WTC11 (cell line): ENCODE data around the gene OR5W2. TPM values are rescaled to one million over a fixed set of nuclear protein-coding genes. Genes with fewer than 3 reads are reported as not detected.

Experiments
- ATAC-seq: fragments of 200-7000 bp; cut with Tn5 transposase; 2 replicates; pipeline ENCODE4 v1.10.0; 2021; ENCODE audit warnings: mild to moderate bottlenecking, moderate library complexity
- CTCF ChIA-PET: fragments of 300-600 bp; sonication (Branson Sonifier 250); formaldehyde crosslinking; loops from one replicate; lab custom pipeline; 2021; ENCODE audit warnings: antibody characterized with exemption; lab: Charles Lee
- POLR2A ChIA-PET: fragments of 350-600 bp; sonication (Branson Sonifier 250); formaldehyde crosslinking; loops from one replicate; lab custom pipeline; 2021; ENCODE audit warnings: antibody characterized with exemption; lab: Charles Lee
- DNase-seq: peaks from one replicate; pipeline ENCODE4 v3.0.0; 2021; ENCODE audit warnings: low spot score
- H3K27ac Mint-ChIP-seq: 2 replicates; pipeline ENCODE4 v1.8.0; 2021; ENCODE audit warnings: mixed read lengths
- H3K27me3 Mint-ChIP-seq: 2 replicates; pipeline ENCODE4 v1.8.0; 2021; ENCODE audit warnings: low read depth, mild to moderate bottlenecking, moderate library complexity, mixed read lengths
- H3K36me3 Mint-ChIP-seq: 2 replicates; pipeline ENCODE4 v1.8.0; 2021; ENCODE audit warnings: mixed read lengths
- H3K4me1 Mint-ChIP-seq: 2 replicates; pipeline ENCODE4 v1.8.0; 2022; ENCODE audit warnings: mixed read lengths
- H3K4me3 Mint-ChIP-seq: 2 replicates; pipeline ENCODE4 v1.8.0; 2021; ENCODE audit warnings: mild to moderate bottlenecking, moderate library complexity, mixed read lengths
- H3K9me3 Mint-ChIP-seq: 2 replicates; pipeline ENCODE4 v1.8.0; 2021; ENCODE audit warnings: mixed read lengths
- CBFB ChIP-seq: sonication (generic); formaldehyde crosslinking; IDR thresholded peaks from 2 replicates; pipeline ENCODE4 v1.8.1; 2022; ENCODE audit warnings: mild to moderate bottlenecking, low read depth, missing genetic modification reagents
- EMX1 ChIP-seq: fragments of 250-450 bp; sonication (Bioruptor Pico); IDR thresholded peaks from 2 replicates; pipeline ENCODE4 v1.8.0; 2021; ENCODE audit warnings: mild to moderate bottlenecking
- FOXJ3 ChIP-seq: sonication (generic); formaldehyde crosslinking; IDR thresholded peaks from 2 replicates; pipeline ENCODE4 v1.9.0; 2021; ENCODE audit warnings: missing genetic modification reagents, mild to moderate bottlenecking, borderline replicate concordance
- JAZF1 ChIP-seq: fragments of 250-450 bp; sonication (Bioruptor Pico); IDR thresholded peaks from 2 replicates; pipeline ENCODE4 v1.9.0; 2021; ENCODE audit warnings: moderate library complexity, mild to moderate bottlenecking, inconsistent platforms
- JUN ChIP-seq: sonication (generic); formaldehyde crosslinking; IDR thresholded peaks from 2 replicates; pipeline ENCODE4 v1.8.0; 2023; ENCODE audit warnings: mild to moderate bottlenecking, missing genetic modification reagents
- MYBL2 ChIP-seq: sonication (generic); formaldehyde crosslinking; IDR thresholded peaks from 2 replicates; pipeline ENCODE4 v1.8.1; 2023; ENCODE audit warnings: mild to moderate bottlenecking, moderate library complexity, missing genetic modification reagents
- NR1H2 ChIP-seq: sonication (generic); formaldehyde crosslinking; IDR thresholded peaks from 2 replicates; pipeline ENCODE4 v1.9.0; 2021; ENCODE audit warnings: mild to moderate bottlenecking, moderate library complexity, missing genetic modification reagents
- NR3C1 ChIP-seq: sonication (generic); formaldehyde crosslinking; conservative IDR thresholded peaks from 2 replicates; pipeline ENCODE4 v1.8.1; 2023; ENCODE audit warnings: low read depth, mild to moderate bottlenecking, missing genetic modification reagents
- TCF7 ChIP-seq: sonication (generic); formaldehyde crosslinking; IDR thresholded peaks from 2 replicates; pipeline ENCODE4 v1.8.0; 2022; ENCODE audit warnings: mild to moderate bottlenecking, low read depth, missing genetic modification reagents, moderate library complexity
- ZNF121 ChIP-seq: sonication (generic); formaldehyde crosslinking; IDR thresholded peaks from 2 replicates; pipeline ENCODE4 v1.8.0; 2023; ENCODE audit warnings: missing genetic modification reagents
- ZNF423 ChIP-seq: fragments of 250-450 bp; sonication (Bioruptor Pico); IDR thresholded peaks from 2 replicates; pipeline ENCODE4 v2.1.2; 2022; ENCODE audit warnings: mild to moderate bottlenecking, moderate library complexity
- ZNF671 ChIP-seq: fragments of 250-450 bp; sonication (Bioruptor Pico); IDR thresholded peaks from 2 replicates; pipeline ENCODE4 v1.8.0; 2021; ENCODE audit warnings: mild to moderate bottlenecking
- total RNA-seq: library from RNA; stranded (reverse); gene quantifications from 3 replicates; pipeline ENCODE4 v1.2.3, GENCODE V29; 2021
- TF ChIP-seq, protein P1 (sequence below): sonication (generic); formaldehyde crosslinking; IDR thresholded peaks from 2 replicates; pipeline ENCODE4 v1.8.0; 2022; ENCODE audit warnings: mild to moderate bottlenecking, missing genetic modification reagents
- TF ChIP-seq, protein P2 (sequence below): sonication (generic); formaldehyde crosslinking; conservative IDR thresholded peaks from 2 replicates; pipeline ENCODE4 v1.8.1; 2023; ENCODE audit warnings: mild to moderate bottlenecking, low read depth, missing genetic modification reagents, moderate library complexity
- TF ChIP-seq, protein P3 (sequence below): fragments of 250-450 bp; sonication (Bioruptor Pico); IDR thresholded peaks from 2 replicates; pipeline ENCODE4 v1.8.0; 2021; ENCODE audit warnings: mild to moderate bottlenecking
- TF ChIP-seq, protein P4 (sequence below): fragments of 250-450 bp; sonication (Bioruptor Pico); conservative IDR thresholded peaks from 2 replicates; pipeline ENCODE4 v1.9.0; 2021; ENCODE audit warnings: mild to moderate bottlenecking
- TF ChIP-seq, protein P5 (sequence below): sonication (generic); formaldehyde crosslinking; IDR thresholded peaks from 2 replicates; pipeline ENCODE4 v1.8.0; 2023; ENCODE audit warnings: mild to moderate bottlenecking, missing genetic modification reagents
- TF ChIP-seq, protein P6 (sequence below): sonication (generic); formaldehyde crosslinking; IDR thresholded peaks from 2 replicates; pipeline ENCODE4 v1.8.1; 2023; ENCODE audit warnings: mild to moderate bottlenecking, missing genetic modification reagents, moderate library complexity
- TF ChIP-seq, protein P7 (sequence below): sonication (generic); formaldehyde crosslinking; IDR thresholded peaks from 2 replicates; pipeline ENCODE4 v1.8.0; 2022; ENCODE audit warnings: mild to moderate bottlenecking, missing genetic modification reagents

OR5W2 gene
- total RNA-seq, 1 experiment from 2014 or later, result not detected

DNA sequence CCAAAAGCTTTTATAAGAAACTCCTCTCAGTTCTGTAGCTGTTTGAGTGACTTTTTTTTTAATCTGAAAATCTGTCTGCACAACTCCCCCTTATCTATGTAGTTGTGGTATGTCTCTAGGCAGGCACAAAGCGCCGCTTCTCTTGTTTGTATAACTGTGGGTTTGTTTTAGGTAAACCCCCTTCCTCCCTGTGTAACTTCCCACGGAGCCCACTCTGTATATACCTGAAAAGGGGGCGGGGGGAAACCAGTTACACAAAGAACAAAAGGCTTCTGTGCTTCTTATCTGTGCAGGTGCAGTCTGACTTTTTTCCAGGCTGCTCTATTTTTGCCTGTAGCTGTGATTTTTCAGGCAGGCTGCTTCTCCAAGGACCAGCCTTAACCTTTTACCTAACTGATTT is 42.1 kb upstream of the OR5W2 start (continued):
- TF ChIP-seq, protein P1, sequence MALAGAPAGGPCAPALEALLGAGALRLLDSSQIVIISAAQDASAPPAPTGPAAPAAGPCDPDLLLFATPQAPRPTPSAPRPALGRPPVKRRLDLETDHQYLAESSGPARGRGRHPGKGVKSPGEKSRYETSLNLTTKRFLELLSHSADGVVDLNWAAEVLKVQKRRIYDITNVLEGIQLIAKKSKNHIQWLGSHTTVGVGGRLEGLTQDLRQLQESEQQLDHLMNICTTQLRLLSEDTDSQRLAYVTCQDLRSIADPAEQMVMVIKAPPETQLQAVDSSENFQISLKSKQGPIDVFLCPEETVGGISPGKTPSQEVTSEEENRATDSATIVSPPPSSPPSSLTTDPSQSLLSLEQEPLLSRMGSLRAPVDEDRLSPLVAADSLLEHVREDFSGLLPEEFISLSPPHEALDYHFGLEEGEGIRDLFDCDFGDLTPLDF (CRISPR knock-in tag), result no peak
- TF ChIP-seq MYBL2 (CRISPR knock-in tag) (no peak), ZNF423 (CRISPR knock-in tag) (no peak), EMX1 (no peak), JAZF1 (CRISPR knock-in tag) (no peak)

DNA sequence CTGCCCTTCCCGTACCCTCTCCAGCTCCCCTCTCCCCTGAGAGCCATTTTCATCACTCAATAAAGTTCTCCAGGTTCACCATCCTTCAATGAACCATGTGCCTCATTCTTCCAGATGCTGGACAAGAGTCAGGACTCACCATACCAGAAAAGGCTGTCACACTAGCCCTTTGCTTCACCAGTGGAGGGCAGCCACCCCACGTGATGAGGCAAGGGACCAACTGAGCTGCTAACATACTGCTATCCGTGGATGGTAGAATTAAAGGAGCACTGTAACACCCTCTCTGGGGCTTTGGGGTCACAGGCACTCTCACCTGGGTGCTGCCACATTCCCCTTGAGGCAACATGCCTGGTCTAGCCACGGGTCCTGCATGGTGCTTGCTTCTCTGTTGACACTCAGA is 34.9 kb upstream of the OR5W2 start:
- no peak for TF ChIP-seq CBFB (CRISPR knock-in tag)
- TF ChIP-seq, protein P2, sequence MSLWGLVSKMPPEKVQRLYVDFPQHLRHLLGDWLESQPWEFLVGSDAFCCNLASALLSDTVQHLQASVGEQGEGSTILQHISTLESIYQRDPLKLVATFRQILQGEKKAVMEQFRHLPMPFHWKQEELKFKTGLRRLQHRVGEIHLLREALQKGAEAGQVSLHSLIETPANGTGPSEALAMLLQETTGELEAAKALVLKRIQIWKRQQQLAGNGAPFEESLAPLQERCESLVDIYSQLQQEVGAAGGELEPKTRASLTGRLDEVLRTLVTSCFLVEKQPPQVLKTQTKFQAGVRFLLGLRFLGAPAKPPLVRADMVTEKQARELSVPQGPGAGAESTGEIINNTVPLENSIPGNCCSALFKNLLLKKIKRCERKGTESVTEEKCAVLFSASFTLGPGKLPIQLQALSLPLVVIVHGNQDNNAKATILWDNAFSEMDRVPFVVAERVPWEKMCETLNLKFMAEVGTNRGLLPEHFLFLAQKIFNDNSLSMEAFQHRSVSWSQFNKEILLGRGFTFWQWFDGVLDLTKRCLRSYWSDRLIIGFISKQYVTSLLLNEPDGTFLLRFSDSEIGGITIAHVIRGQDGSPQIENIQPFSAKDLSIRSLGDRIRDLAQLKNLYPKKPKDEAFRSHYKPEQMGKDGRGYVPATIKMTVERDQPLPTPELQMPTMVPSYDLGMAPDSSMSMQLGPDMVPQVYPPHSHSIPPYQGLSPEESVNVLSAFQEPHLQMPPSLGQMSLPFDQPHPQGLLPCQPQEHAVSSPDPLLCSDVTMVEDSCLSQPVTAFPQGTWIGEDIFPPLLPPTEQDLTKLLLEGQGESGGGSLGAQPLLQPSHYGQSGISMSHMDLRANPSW (CRISPR knock-in tag), result no peak
- TF ChIP-seq JAZF1 (CRISPR knock-in tag), result no peak
- TF ChIP-seq, protein P3, sequence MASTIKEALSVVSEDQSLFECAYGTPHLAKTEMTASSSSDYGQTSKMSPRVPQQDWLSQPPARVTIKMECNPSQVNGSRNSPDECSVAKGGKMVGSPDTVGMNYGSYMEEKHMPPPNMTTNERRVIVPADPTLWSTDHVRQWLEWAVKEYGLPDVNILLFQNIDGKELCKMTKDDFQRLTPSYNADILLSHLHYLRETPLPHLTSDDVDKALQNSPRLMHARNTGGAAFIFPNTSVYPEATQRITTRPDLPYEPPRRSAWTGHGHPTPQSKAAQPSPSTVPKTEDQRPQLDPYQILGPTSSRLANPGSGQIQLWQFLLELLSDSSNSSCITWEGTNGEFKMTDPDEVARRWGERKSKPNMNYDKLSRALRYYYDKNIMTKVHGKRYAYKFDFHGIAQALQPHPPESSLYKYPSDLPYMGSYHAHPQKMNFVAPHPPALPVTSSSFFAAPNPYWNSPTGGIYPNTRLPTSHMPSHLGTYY, result no peak
- TF ChIP-seq, protein P4, sequence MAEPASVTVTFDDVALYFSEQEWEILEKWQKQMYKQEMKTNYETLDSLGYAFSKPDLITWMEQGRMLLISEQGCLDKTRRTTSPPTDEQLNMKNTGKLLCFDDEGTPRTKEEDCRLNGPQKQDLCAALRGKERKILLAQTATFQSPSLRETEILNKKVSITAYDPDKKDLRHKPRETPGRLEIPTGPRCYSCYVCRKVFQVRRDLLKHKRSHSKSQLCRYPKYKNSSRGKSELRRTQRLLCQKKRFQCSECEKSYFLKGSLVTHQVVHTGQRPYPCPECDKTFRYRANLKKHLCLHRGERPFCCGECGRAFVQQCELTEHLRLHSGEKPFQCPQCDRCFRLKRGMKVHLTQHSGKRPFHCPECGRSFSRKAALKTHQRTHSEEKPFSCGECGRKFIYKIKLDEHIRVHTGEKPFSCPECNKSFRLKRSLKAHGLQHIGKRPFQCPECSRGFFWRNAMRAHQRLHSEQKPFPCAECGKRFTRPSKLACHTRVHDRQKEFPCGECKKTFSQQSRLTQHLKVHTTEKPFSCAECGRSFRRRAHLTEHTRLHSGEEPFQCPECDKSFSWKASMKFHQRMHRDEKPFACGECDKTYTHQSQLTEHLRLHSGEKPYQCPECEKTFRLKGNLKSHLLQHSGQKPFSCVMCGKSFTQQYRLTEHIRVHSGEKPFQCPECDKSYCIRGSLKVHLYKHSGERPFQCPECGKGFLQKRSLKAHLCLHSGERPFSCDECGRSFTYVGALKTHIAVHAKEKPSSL (CRISPR knock-in tag), result no peak
- TF ChIP-seq ZNF671 (CRISPR knock-in tag), result no peak
- TF ChIP-seq FOXJ3 (CRISPR knock-in tag), result no peak
- TF ChIP-seq, protein P5, sequence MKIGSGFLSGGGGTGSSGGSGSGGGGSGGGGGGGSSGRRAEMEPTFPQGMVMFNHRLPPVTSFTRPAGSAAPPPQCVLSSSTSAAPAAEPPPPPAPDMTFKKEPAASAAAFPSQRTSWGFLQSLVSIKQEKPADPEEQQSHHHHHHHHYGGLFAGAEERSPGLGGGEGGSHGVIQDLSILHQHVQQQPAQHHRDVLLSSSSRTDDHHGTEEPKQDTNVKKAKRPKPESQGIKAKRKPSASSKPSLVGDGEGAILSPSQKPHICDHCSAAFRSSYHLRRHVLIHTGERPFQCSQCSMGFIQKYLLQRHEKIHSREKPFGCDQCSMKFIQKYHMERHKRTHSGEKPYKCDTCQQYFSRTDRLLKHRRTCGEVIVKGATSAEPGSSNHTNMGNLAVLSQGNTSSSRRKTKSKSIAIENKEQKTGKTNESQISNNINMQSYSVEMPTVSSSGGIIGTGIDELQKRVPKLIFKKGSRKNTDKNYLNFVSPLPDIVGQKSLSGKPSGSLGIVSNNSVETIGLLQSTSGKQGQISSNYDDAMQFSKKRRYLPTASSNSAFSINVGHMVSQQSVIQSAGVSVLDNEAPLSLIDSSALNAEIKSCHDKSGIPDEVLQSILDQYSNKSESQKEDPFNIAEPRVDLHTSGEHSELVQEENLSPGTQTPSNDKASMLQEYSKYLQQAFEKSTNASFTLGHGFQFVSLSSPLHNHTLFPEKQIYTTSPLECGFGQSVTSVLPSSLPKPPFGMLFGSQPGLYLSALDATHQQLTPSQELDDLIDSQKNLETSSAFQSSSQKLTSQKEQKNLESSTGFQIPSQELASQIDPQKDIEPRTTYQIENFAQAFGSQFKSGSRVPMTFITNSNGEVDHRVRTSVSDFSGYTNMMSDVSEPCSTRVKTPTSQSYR, result no peak
- TF ChIP-seq, protein P6, sequence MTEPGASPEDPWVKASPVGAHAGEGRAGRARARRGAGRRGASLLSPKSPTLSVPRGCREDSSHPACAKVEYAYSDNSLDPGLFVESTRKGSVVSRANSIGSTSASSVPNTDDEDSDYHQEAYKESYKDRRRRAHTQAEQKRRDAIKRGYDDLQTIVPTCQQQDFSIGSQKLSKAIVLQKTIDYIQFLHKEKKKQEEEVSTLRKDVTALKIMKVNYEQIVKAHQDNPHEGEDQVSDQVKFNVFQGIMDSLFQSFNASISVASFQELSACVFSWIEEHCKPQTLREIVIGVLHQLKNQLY (CRISPR knock-in tag), result no peak
- TF ChIP-seq ZNF121 (CRISPR knock-in tag), result no peak
- no peak for TF ChIP-seq NR1H2 (CRISPR knock-in tag)
- TF ChIP-seq JUN (CRISPR knock-in tag), result no peak
- TF ChIP-seq, protein P7, sequence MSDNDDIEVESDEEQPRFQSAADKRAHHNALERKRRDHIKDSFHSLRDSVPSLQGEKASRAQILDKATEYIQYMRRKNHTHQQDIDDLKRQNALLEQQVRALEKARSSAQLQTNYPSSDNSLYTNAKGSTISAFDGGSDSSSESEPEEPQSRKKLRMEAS (CRISPR knock-in tag), result no peak
- TF ChIP-seq NR3C1 (CRISPR knock-in tag), result no peak
- TF ChIP-seq TCF7 (CRISPR knock-in tag), result no peak
- DNase-seq (no peak), ATAC-seq (no peak)
- ChIA-PET CTCF (interaction anchor here (0.5 kb wide), 1 partner anchor 125 kb away, joined by 3 read pairs; no protein-coding TSS in a partner anchor), POLR2A (no interaction called here)
- H3K4me1 Mint-ChIP-seq, result peaks cover 9% of the 10 kb centered on the region
- H3K9me3 Mint-ChIP-seq, result peaks cover 34% of the 10 kb centered on the region
- no peak overlapping the region for H3K4me3 Mint-ChIP-seq
- peaks cover 8% of the 10 kb centered on the region for H3K36me3 Mint-ChIP-seq
- H3K27ac Mint-ChIP-seq, result no peak overlapping the region
- H3K27me3 Mint-ChIP-seq, result no peaks in the 10 kb centered on the region
